ENCODE results near the gene SPEF2.
"Not testable (repeated sequence)": the region's sequence is repeated elsewhere in the genome, so short reads cannot be mapped to it uniquely, and the experiment has no call there.

Gene SPEF2

DNA sequence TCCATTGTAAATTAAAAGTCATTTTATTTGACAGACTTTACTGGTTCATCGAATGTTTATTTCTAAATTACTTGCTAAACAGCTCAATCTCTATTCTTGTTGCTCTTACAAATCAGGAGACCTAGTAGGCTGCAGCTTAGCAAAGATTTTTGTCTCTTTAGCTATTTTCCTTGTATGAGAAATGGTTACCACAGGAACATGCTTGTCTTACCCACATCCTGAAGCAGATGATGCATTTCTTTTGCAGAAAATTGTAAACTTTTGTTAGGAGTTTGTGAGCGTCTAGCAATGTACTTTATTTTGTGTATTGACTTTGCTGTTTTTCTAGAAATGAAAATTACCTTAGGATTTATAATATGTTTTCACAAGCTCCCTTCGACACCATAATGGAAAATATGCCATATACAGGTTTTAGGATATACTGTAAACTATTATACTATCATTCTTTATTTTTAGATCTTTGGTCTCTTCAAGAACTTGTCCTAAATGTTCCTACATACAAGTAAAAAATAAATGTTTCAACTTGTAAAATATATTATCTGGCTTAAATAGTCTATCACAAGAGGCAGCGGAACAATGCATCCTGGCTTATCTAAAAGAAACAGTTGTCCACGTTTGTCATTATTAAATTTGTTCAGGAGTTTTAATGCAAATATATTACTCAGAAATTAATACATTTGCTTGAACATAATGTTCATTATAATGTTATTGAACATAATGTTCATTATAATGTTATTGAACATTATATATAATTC is 54.1 kb downstream of the SPEF2 start:
- Histone ChIP-seq H3K36me3 (ENCODE audit: insufficient read depth, low read length) (no peaks in the 10 kb centered on the region), H3K79me2 (ENCODE audit: insufficient read depth, low read length) (no peaks in the 10 kb centered on the region), H2AFZ (ENCODE audit: low read length) (no peak overlapping the region), H3F3A (ENCODE audit: insufficient read depth, low read length) (no peaks in the 10 kb centered on the region), H3K4me2 (ENCODE audit: low read length) (no peak overlapping the region), H3K4me1 (ENCODE audit: insufficient read depth, low read length, severe bottlenecking) (peaks cover 45% of the 10 kb centered on the region), H3K9ac (ENCODE audit: low read length) (no peak overlapping the region), H4K20me1 (ENCODE audit: insufficient read depth, low read length) (no peaks in the 10 kb centered on the region), H3K4me3 (ENCODE audit: low read depth, low read length, poor library complexity, severe bottlenecking) (no peak overlapping the region), H3K9me3 (ENCODE audit: low read length) (no peaks in the 10 kb centered on the region), H3K9me2 (ENCODE audit: low read depth, low read length) (no peaks in the 10 kb centered on the region), H3K27me3 (ENCODE audit: insufficient read depth, low read length) (no peaks in the 10 kb centered on the region), H3K27ac (ENCODE audit: low read depth, low read length, poor library complexity, severe bottlenecking) (no peak overlapping the region)
- TF ChIP-seq, protein P1, sequence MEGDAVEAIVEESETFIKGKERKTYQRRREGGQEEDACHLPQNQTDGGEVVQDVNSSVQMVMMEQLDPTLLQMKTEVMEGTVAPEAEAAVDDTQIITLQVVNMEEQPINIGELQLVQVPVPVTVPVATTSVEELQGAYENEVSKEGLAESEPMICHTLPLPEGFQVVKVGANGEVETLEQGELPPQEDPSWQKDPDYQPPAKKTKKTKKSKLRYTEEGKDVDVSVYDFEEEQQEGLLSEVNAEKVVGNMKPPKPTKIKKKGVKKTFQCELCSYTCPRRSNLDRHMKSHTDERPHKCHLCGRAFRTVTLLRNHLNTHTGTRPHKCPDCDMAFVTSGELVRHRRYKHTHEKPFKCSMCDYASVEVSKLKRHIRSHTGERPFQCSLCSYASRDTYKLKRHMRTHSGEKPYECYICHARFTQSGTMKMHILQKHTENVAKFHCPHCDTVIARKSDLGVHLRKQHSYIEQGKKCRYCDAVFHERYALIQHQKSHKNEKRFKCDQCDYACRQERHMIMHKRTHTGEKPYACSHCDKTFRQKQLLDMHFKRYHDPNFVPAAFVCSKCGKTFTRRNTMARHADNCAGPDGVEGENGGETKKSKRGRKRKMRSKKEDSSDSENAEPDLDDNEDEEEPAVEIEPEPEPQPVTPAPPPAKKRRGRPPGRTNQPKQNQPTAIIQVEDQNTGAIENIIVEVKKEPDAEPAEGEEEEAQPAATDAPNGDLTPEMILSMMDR (IDR thresholded peaks at IDR 0.05; ENCODE audit: low read length) = no peak
- TF ChIP-seq EZH2 (IDR thresholded peaks at IDR 0.05; ENCODE audit: borderline replicate concordance, low read length) = no peak

DNA sequence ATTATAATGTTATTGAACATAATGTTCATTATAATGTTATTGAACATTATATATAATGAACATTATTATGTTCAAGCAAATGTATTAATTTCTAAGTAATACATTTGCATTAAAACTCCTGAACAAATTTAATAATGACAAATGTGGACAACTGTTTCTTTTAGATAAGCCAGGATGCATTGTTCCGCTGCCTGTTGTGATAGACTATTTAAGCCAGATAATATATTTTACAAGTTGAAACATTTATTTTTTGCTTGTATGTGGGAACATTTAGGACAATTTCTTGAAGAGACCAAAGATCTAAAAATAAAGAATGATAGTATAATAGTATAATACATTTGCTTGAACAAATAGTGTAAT is 54.6 kb downstream of the SPEF2 start:
- H2AFZ ChIP-seq (ENCODE audit: low read length); H3K4me3 ChIP-seq (ENCODE audit: low read depth, low read length, poor library complexity, severe bottlenecking); H3K27ac ChIP-seq (ENCODE audit: low read depth, low read length, poor library complexity, severe bottlenecking); H3F3A ChIP-seq (ENCODE audit: insufficient read depth, low read length); H3K79me2 ChIP-seq (ENCODE audit: insufficient read depth, low read length); H3K9me3 ChIP-seq (ENCODE audit: low read length); H4K20me1 ChIP-seq (ENCODE audit: insufficient read depth, low read length); H3K36me3 ChIP-seq (ENCODE audit: insufficient read depth, low read length); H3K9ac ChIP-seq (ENCODE audit: low read length); H3K9me2 ChIP-seq (ENCODE audit: low read depth, low read length); H3K4me2 ChIP-seq (ENCODE audit: low read length); H3K27me3 ChIP-seq (ENCODE audit: insufficient read depth, low read length): not testable (repeated sequence)
- peaks cover 51% of the 10 kb centered on the region for H3K4me1 ChIP-seq (ENCODE audit: insufficient read depth, low read length, severe bottlenecking)

DNA sequence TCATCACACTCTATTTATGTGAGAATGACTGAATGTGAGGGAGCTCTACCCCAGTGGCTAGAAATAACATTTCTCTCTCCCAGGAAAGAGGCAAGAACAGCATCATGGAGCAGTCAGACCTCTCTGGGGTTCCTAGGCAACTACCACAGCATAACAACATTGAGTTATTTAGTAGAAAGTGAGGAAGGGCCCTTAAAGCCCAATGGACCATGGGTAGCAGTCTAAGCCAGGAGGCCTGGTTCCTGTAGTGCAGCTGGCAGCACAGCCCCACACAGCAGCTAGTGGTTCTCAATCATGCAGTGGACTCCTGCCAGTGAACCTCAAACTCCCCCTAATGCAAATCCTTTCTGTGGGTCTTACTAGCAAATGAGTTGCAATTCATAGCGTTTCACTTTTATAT is 55.3 kb downstream of the SPEF2 start:
- H3K4me1 ChIP-seq (ENCODE audit: insufficient read depth, low read length, severe bottlenecking) = peaks cover 58% of the 10 kb centered on the region
- H3K9me3 ChIP-seq (ENCODE audit: low read length) = no peaks in the 10 kb centered on the region
- peak overlapping the region; percentile 13; the same call in 1 of the 2 replicates for H3K4me2 ChIP-seq (ENCODE audit: low read length)
- H3K36me3 ChIP-seq (ENCODE audit: insufficient read depth, low read length) = no peaks in the 10 kb centered on the region
- H3K79me2 ChIP-seq (ENCODE audit: insufficient read depth, low read length) = no peaks in the 10 kb centered on the region
- no peak overlapping the region for H3K4me3 ChIP-seq (ENCODE audit: low read depth, low read length, poor library complexity, severe bottlenecking)
- no peaks in the 10 kb centered on the region for H3K27me3 ChIP-seq (ENCODE audit: insufficient read depth, low read length)
- no peak overlapping the region; the same call in 1 of the 2 replicates for H3K9ac ChIP-seq (ENCODE audit: low read length)
- H3K9me2 ChIP-seq (ENCODE audit: low read depth, low read length) = no peaks in the 10 kb centered on the region
- TF ChIP-seq EZH2 (IDR thresholded peaks at IDR 0.05; ENCODE audit: borderline replicate concordance, low read length) = no peak
- TF ChIP-seq, protein P1 (IDR thresholded peaks at IDR 0.05; ENCODE audit: low read length) = no peak
- no peak overlapping the region for H2AFZ ChIP-seq (ENCODE audit: low read length)
- H4K20me1 ChIP-seq (ENCODE audit: insufficient read depth, low read length) = no peaks in the 10 kb centered on the region
- no peaks in the 10 kb centered on the region for H3F3A ChIP-seq (ENCODE audit: insufficient read depth, low read length)
- peak overlapping the region; percentile 65 for H3K27ac ChIP-seq (ENCODE audit: low read depth, low read length, poor library complexity, severe bottlenecking)

DNA sequence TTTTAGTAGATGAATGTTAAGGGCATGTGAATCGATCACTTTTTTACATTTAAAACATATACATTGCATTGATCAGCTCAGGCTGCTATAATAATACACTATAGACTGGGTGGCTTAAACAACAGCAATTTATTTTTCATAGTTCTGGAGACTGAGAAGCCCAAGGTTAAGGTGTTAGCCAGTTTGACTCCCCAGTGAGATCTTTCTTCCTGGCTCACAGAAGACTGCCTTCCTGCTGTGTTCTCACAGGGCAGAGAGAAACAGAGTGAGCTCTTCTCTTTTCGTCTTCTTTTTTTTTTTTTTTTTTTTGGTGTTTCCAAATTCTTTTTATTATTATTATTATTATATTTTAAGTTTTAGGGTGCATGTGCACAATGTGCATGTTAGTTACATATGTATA is 56.4 kb downstream of the SPEF2 start:
- Histone ChIP-seq H3K4me2 (ENCODE audit: low read length) (no peak overlapping the region), H3F3A (ENCODE audit: insufficient read depth, low read length) (no peaks in the 10 kb centered on the region), H3K27ac (ENCODE audit: low read depth, low read length, poor library complexity, severe bottlenecking) (peak overlapping the region; percentile 65), H3K79me2 (ENCODE audit: insufficient read depth, low read length) (no peaks in the 10 kb centered on the region), H3K9me2 (ENCODE audit: low read depth, low read length) (no peaks in the 10 kb centered on the region), H2AFZ (ENCODE audit: low read length) (no peak overlapping the region), H3K4me3 (ENCODE audit: low read depth, low read length, poor library complexity, severe bottlenecking) (no peak overlapping the region), H3K4me1 (ENCODE audit: insufficient read depth, low read length, severe bottlenecking) (peaks cover 63% of the 10 kb centered on the region), H3K9me3 (ENCODE audit: low read length) (no peaks in the 10 kb centered on the region), H4K20me1 (ENCODE audit: insufficient read depth, low read length) (no peaks in the 10 kb centered on the region), H3K9ac (ENCODE audit: low read length) (peak overlapping the region; percentile 29; the same call in 1 of the 2 replicates), H3K27me3 (ENCODE audit: insufficient read depth, low read length) (no peaks in the 10 kb centered on the region), H3K36me3 (ENCODE audit: insufficient read depth, low read length) (no peaks in the 10 kb centered on the region)
- TF ChIP-seq, protein P1 (IDR thresholded peaks at IDR 0.05; ENCODE audit: low read length) = no peak
- no peak for TF ChIP-seq EZH2 (IDR thresholded peaks at IDR 0.05; ENCODE audit: borderline replicate concordance, low read length)
